T-helper 1 cell (primary cell): Measurements from ENCODE around the gene AP5Z1.
A peak's percentile ranks its signal among the peaks of the same experiment; 100 is the strongest.

ENCODE experiments used
- DNase-seq, 5 donors: peaks; one replicate each; pipeline ENCODE4 v3.0.0-alpha.2; 2012 to 2020

Gene AP5Z1

DNA sequence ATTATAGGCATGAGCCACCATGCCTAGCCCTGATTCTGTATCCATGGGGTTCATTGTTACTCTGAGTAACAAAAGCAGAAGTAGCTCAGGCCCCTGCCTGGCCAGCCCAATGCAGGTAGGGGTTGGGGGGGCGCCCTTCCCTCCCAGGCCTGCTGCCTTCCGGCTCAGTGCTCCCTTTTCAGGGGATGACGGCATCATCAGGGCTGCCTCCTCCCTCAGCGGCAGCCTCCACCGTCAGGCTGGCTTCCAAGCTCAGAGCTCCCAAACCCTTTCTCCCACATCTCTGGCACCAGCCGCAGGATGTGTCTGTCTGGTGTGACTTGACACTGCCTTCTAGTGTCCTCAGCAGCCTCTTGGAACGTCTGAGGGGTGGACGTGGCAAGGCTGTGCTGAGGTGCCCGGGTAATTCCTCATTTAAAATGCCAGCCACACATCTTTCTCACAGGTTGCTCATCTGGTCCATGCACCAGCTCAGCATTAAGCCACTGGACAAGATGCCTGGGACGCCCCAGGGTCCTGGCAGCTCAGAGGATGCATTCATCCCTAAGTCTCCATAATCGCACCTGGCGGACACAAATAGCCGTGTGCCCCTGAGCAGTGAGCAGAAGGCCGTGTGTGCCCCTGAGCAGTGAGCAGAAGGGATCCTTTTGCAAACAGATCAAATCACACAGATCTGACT, 48.2 kb downstream of the AP5Z1 start:
- no peak for DNase-seq

DNA sequence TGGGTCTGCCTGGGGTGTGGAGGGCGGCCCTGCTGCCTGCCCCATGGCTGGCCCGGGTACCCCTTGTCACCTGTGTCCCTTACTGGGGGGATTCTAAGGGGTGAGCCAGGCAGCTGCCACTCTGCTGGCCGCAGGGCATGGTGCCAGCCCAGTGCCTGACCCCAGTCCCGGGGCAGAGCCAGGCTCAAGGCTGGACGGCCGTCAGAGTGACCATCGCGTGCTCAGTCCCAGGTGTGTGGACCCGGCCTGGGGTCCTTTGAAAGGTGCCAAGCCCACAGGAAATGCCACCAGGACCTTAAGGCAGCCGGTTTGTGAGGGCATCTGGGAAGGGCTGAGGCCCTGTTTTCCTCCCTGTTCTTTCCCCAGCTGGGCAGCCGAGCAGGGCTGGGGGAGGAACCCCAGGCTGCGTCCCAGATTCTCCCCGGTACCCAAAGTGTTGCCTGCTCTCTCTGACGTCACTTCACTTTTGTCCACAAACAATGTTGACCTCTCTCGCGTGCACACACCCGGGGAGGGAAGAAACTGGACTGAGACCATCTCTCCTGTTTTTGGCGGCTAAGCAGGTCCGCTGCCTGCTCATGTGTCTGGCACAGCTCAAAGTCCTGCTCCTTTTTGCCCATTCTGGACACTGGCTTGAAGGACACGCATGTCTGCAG, 48.8 kb downstream of the AP5Z1 start:
- DNase-seq = no peak

DNA sequence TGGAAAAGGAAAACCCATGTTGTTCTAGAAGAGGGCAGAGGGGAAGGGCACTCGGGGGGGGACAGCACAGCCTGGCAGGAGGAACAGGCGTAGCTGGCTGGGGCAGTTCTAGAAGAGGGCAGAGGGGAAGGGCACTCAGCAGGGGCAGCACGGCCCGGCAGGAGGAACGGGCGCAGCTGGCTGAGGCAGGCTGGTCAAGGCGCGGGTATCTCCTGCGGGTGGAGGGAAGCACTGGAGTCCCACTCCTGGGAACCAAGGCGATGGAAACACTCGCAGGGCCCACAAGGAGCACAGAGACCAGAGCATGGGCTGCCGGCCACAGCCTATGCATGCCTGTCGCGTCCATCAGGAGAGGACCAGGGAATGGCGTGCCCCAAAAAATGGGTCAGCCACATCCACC, 49.7 kb downstream of the AP5Z1 start:
- no peak for DNase-seq

DNA sequence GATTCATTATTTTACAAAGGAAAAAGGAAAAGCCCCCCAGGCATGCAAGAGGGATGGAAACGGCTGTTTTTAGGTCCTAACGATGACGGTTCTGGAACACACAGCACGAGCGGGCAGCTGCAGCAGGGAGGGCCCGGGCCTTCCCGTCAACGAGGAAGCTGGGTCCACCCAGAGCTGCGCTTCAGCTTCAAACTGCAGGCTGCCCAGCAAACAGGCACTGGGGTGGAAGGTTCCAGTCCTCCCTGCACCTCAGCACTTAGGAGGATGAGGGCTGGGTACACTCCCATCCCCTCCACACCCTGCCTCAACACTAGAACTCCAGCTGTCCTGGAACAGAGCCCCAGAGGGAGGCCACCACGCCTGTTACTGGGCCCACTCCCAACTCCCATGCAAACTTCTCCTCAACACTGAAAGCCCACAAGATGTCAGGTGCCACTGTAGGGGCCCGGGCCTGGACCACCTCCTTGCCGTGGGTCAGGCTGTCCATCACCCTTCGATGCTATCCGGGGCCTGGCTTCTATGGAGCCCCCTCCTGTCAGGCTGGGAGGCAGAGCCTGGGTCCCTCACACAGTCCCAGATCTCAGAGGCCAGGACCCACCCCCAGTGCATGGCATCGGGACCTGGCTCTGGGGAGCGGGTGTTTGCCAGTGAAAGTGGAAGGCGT, 53.4 kb downstream of the AP5Z1 start:
- DNase-seq = no peak

DNA sequence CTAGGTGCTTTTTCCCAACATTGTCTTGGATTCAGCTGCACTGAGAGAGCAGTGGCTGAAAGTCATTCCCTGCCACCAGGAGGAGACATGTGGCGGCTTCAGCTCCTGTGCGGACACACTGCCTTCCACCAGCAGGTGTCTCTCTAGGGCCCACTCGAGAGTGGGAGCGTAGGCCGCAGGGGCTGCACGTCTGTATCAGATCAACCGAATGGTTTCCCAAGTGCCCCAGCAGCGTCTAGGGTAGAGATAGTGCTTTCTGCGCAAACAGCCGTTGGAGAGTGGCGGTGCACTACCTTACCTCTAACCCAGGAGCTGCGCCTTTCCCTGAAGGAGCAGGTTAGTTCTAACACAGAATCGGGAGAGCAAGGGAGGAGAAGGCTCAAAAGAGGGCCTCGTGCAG, 54.8 kb downstream of the AP5Z1 start:
- peak in 3 of 5 donors; percentile 26 to 46 (median 32) for DNase-seq

DNA sequence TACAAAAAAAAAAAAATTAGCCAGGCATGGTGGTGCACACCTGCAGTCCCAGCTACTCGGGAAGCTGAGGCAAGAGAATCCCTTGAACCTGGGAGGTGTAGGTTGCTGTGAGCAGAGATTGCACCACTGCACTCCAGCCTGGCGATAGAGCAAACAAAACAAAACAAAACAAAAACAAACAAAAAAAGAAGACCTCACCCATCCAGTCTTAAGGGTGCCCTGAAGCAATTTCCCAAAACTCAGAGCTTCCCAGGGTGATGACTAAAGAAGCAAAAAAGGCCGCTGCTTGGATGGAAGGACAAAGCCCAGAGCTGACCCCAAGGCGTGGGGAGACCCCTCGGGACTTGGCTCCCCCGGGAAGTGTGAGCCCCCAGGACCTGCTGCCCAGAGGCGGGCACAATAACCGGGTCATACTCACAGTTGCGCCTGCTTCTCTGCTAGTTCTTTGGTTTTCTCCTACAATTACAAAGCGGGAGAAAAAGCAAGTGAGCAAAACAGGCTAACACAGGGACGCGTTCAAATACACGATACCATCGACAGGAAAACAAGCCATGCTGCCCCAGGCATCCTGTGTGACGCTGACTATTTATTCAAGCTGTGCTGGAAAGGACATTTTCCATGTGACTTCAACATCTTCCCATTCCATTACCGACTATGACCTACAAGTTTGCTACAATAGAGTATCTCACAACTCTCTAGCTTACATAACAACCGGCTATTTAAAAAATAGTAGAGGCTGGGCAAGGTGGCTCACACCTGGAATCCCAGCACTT, 56.5 kb downstream of the AP5Z1 start:
- no peak for DNase-seq

DNA sequence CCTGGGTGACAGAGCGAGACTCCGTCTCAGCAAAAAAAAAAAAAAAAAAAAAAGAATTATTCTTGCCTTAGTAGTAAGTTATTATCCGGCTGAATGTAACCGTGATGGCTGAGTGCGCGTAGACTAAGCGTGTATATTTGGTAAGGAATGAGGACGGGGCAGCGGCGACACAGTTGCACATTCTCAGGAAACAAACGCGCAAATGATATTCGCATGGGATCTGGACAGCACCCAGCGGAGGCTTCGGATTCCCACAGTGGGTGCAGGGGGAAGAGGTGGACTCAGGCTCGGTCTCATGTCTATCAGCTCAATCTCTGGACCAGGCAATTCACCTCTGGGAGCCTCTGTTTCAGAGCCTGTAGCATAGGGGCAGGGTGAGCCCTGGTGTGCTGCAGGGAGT, 57.3 kb downstream of the AP5Z1 start:
- DNase-seq = no peak

DNA sequence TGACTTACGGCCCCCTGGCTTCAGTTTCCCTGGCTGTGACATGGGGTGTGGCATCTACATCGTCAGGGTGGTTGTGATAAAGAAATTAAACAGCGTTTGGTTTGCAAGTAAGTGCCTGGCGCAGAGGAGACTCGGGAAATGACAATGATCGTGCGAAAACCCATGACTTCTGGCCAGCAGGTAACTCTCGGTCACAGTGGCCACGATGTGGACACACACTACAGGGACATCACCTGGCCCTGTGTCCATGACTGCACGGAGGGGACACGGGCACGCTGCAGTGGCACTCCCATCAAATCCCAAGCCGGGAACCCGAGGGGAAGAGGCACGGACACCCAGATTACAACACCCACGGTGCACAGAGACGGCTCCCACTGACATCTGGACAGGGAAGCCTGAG, 57.8 kb downstream of the AP5Z1 start:
- no peak for DNase-seq

DNA sequence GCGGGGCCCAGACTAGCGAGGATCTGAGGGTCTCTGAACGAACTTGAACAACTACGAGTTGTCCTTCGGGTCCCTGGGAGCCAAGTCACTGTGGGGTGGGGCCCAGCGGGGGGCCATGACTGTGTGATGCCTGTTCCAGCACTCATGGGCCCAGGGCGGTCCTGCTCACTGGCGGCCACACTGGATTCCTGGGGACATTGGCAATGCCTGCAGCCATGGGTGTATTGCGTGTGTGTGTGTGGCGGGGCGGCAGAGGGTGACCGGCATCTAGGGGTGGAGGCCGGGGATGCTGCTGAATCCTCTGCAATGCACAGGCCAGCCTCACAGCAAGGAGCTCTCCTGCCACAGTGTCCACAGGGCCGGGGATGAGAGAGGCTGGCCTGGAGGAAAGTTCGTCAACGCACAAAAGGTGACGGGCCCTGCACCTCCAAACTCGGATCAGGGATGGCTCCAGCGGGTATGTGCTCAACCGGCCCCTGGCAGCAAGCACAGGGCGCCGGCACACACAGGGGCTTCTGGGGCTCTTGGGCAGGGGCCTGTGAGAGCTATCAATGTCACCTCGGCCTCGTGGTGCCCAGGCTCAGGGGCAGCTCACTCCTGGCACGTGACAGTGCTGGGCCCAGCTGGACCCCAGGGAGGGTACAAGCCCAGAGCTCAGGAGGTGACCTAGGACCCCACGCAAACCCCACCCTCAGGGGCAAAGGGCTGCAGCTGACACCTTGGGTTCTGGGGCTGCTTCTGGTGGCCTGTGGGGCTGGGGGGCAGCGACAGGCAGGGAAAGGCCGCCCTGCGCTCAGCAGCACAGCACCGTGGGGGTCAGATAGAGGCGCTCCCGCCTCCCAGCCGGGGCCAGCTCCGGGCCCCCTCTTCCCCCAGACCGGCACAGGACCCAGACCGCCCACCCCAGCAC, 58.5 kb downstream of the AP5Z1 start:
- no peak for DNase-seq

DNA sequence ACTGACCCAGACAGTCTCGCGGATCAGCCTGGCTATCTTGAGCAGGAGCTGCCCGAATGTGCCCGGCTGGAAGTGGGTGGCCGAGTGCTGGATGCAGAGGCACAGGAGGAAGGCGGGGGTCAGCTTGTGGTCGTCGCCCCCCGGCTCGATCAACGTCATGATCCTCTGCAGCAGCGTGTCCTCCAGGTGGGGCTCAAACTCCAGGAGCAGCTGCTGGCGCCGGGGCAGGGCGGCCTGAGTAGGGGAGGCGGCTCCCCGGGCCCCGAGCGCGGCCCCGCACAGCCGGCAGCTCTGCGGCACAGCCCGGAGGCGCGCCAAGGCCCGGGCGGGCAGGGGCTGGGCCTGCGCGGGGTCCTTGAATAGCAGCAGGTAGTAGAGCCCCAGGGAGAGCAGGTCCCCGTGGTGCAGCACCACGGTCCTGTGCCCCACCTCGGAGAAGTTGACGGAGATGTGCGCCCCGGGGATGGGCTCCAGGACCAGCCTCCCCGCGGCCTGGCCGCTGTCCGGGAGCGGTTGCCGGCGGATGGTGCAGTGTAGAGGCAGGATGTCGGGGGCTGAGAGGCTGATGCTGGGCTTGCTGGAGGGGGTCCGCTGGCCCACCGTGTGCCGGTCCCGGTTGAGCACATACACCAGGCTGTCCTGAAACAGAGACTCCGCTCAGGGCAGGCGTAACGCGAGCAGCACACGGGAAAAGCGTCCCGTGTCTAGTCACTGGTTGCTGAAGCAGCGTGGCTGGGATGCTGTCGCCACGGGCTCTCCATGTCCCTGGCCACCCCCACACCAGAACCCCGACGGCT, 59.4 kb downstream of the AP5Z1 start:
- DNase-seq = no peak

DNA sequence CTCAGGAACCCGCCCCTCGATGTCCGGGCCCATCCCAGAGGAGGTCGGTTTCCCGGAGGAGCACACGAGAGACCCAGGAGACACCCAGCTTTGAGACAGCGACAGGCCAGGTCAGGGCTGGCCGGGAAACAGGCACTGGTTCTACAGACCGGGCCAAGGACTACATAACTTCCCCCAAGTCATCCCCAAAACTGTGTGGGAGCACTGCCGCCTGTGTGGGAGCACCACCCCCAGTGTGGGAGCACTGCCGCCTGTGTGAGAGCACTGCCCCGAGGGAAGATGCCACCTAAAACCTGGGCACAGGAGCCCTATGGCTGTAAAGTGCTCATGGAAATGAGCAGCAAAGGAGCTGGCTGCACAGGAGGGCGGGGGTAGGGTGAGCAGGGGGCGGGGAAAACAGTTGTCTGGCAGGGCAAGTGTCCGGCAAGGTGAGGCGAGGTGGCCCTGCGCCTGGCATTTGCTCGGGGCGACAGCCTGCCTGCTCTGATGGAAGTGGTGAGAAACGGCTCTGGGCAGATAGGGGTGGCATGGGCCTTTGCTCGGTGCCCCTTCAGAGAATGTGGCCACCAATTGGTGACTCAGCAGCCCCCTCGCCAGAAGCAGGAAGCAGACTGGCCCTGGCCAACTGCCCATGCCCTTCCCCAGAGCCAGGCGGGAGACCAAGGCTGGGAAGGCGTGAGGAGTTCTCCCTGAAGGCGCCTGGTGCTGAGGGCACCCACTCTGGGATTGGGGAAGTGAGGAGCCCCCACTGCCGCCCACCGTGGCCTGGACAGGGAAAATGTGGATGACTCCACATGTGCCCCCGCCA, 60.2 kb downstream of the AP5Z1 start:
- no peak for DNase-seq

DNA sequence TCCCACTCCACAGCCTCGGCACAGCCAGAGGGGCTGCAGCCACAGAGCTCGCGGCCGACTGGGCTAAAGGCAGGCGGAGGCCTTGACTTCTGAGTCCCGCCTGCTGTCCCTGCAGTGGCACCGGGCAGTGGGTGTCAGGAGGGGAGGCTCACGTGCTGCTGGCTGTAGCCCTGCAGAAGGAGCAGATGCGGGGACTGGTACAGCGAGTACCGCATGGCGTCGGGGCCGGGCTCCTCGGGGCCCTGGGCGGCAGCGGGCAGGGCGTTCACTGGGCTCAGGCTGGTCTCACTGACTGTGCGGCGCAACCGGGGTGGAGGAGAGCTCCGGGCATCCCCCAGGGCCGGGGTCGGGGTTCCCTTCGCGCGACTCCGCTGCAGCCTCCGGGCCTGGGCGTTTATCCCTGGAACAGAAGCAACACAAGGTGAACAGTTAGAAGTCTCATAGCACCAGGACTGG, 60.8 kb downstream of the AP5Z1 start:
- no peak for DNase-seq

DNA sequence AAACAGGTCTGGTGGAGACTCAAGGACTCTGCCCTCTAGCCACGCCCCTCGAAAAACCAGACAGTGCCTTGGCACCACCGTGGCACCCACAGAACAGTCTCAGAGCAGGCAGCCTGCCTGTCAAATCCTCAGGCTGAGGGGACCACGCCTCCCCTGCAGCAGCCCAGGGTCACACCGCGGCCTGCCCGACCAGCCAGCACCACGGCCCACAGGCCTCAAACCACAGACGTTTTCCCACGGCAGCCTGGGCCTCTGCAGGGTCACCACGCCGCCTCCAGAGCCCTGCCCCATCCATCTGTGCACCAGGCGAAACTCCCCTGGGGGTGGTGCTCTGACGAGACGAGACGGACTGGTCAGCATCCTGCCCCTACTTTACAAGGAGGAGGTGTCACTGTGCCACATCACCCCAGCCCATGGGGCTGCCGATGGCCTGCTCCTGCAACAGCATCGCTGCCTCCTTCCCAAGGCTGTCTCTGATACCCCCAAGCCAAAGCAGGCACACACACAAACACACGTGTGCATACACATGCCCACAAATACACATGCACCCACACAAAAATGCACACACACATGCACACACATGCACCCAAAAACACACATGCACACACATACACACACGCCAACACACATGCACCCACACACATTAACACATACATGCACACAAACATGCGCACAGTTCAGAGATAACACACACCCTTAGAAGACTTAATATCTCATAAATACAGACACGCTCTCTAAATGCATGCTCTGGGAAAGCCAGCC, 61.8 kb downstream of the AP5Z1 start:
- no peak for DNase-seq

DNA sequence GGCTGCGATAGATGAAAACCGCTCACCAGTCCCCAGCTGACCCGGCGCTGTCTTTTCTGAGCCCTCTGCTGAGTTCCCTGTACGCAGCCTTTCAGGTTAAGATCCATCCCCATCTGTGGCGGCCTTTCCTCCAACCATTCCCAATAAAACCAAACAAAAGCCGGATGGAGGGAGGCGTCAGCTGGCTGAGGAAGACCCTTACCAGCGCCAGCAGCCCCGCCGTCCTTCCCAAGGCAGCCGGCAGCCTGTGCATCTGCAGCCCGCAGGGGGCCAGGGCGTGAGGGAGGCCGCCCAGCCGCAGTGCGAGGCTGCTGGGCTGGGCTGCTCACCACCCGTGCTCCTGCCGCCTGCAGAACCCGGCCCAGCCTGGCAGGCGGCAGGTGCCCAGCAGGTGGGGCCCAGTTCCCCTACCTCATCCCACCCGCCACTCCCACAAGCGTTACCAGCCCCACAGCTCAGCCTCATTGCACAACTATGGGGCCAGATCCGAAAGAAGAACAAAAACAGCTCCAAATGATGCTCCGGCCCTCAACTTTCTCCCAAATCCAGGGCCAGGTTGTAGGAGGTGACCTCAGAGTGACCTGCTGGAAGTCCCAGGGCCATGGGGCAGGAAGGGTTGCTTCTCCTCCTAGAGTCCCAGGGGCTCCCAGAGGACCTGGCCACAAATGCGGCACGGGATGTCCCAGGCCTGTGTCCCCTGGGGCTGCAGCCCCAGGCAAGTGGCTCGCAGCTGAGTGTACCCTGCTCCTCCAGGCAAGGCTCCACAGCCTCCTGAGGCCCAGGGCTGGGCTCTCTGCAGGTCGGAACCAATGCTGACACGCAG, 62.6 kb downstream of the AP5Z1 start:
- DNase-seq = no peak

DNA sequence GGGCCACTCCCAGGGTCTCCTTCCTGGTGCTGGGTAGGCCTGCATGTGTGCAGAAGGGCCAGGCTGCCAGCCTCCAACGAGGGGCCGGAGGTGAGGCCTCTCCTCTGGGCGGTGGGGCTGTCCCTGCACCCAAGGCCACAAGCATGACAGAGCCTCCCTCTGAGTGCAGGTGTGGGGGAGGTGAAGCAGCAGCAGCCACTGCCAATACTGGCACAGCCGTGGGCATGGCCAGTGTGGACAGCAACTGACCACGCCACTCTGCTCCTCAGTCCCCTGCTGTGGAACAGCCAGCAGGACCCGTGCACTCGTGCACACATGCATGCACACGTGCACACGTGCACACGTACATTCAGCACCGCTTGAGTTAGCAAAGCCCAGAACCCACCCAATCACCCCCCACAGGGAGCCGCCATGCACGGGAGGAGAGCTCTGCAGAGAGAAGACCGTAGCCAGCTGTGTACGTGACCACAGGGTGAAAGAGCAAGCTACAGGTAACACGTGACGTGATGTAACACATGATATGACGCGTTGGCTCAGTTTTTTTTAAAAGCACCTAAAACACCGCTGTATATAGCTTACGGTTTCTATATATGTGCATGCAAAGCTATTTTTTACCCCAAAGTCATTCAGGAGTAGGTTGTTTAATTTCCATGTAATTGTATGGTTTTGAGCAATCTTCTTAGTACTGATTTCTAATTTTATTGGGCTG, 63.4 kb downstream of the AP5Z1 start:
- DNase-seq = no peak

DNA sequence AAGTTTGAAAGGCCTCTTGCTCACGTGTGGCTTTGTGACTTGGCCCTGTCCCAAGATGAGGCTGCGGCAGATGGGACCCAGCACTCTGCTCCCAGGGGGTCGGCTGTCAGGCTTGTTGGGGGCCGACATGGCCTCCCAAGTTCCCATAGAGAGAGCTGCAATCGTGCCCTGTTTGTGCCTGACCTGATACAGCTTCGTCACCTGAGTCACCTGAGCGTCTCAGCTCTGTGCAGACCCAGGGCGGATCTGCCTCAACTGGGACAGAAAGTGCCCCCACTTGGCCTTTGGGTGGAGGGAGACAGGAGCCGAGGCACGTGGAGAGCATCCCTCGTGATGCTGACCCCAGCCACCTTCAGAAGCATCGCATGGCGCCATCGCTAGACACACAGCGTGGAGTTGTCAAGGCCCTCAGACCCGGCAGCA, 64.7 kb downstream of the AP5Z1 start:
- DNase-seq = no peak
